GM12878 (cell line): Measurements from ENCODE around the gene ENTPD5.

Experiments used
- ASH2L ChIP-seq: fragments of 300-600, 200-600 bp; sonication (generic); IDR thresholded peaks from 2 replicates; pipeline ENCODE4 v1.6.1; 2017; ENCODE audit warnings: low read depth, mild to moderate bottlenecking, borderline replicate concordance
- CTCF ChIP-seq, 3 experiments: IDR thresholded peaks in 2 of 3; conservative IDR thresholded peaks in 1 of 3; 2 replicates each; pipeline ENCODE4 v1.5.1; 2011; ENCODE audit warnings: low read depth in 3 of 3, low read length in 3 of 3, mild to moderate bottlenecking in 3 of 3, control low read depth in 2 of 3, moderate library complexity in 2 of 3, inconsistent platforms in 1 of 3, mixed read lengths in 1 of 3; ENCODE audit not compliant: control insufficient read depth in 2 of 3, insufficient read depth in 1 of 3; ENCODE audit errors: extremely low read depth in 1 of 3
- EZH2 ChIP-seq: IDR thresholded peaks from 2 replicates; pipeline ENCODE4 v1.6.1; 2012; ENCODE audit warnings: low read depth, mild to moderate bottlenecking, control low read depth, inconsistent platforms, low read length, borderline replicate concordance; ENCODE audit not compliant: control insufficient read depth
- ZNF24 ChIP-seq: fragments of 450-650 bp; IDR thresholded peaks from 2 replicates; pipeline ENCODE4 v1.6.1; 2017; ENCODE audit warnings: antibody characterized with exemption, mild to moderate bottlenecking

DNA sequence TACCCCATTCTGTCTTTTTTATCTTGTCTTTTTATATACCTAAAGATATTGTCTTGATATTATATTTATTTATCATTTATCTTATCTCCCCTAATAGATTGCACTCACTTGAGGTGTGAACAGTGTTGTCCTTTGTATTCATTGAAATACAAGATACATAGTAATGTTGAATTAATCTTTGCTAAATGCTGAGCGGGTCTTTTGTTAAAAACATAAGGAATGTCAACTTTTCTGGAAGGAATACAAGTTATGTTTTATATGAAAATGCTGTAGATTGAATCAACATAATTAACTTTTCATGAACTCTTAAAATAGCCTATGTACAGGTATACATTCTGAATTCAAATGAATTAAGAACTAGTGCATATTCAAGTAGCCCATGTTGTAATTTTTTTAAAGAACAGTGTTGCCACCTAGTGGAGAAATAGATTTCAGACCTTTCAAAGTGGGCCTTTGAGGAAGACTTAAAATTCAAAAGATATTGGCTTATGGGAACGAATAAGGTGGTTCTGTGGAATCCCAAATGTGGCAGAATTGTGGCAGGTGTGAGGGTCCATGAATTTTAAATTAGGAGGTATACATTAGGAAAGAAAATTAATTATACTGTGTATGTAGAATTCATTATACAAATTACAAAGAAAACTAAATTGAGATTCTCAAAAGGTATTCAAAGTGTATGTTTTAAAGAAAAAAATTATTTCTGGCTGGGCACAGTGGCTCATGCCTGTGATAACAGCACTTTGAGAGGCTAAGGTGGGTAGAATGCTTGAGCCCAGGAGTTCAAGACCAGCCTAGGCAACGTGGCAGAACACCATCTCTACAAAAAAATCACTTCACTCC lies 19.2 kb upstream of the ENTPD5 start:
- no peak for TF ChIP-seq ASH2L
- peak; percentile 42 to 65 (median 59); a peak in 5 of 6 replicates for TF ChIP-seq CTCF (IDR thresholded peaks at IDR 0.05 in 2 of 3, conservative IDR thresholded peaks at IDR 0.05 in 1 of 3; ENCODE audit: control insufficient read depth in 2 of 3, extremely low read depth in 1 of 3, insufficient read depth in 1 of 3, low read depth in 3 of 3, low read length in 3 of 3)
- no peak for TF ChIP-seq EZH2
- TF ChIP-seq ZNF24: no peak
